Right lobe of liver (tissue), 4 donors: ENCODE data around the gene DBX1.

Experiments used
- CTCF ChIP-seq, 4 donors: fragments of 200-600 bp in 3 of 4; fragments of 450-650 bp in 1 of 4; IDR thresholded peaks; one replicate each; pipeline versions ENCODE4 v1.5.1 to v1.8.0; 2016 to 2022; ENCODE audit warnings: antibody characterized with exemption in 4 of 4, mild to moderate bottlenecking in 2 of 4
- POLR2A ChIP-seq: fragments of 450-650 bp; IDR thresholded peaks from one replicate; pipeline ENCODE4 v1.6.1; 2017; ENCODE audit warnings: antibody characterized with exemption, mild to moderate bottlenecking
- donor health status: DM: no; HTN: no; CAD: no.
- donor health status: DM: no; HTN: no; CAD: no.
- donor health status: DM: no; HTN: yes; CAD: no.

- TF ChIP-seq CTCF (IDR thresholded peaks at IDR 0.05) (no peak), POLR2A (no peak)
Observed at GRCh38 chr11:20114588-20114987, 45.7 kb downstream of the DBX1 start.
